GM12801 (cell line): ENCODE results near the gene PRKD1.

ENCODE experiments used
- TF ChIP-seq, protein P1 (sequence below): IDR thresholded peaks from one replicate; pipeline ENCODE4 v1.5.1; 2011; ENCODE audit warnings: control low read depth; ENCODE audit not compliant: insufficient read length; ENCODE audit errors: extremely low read depth

PRKD1 gene

DNA sequence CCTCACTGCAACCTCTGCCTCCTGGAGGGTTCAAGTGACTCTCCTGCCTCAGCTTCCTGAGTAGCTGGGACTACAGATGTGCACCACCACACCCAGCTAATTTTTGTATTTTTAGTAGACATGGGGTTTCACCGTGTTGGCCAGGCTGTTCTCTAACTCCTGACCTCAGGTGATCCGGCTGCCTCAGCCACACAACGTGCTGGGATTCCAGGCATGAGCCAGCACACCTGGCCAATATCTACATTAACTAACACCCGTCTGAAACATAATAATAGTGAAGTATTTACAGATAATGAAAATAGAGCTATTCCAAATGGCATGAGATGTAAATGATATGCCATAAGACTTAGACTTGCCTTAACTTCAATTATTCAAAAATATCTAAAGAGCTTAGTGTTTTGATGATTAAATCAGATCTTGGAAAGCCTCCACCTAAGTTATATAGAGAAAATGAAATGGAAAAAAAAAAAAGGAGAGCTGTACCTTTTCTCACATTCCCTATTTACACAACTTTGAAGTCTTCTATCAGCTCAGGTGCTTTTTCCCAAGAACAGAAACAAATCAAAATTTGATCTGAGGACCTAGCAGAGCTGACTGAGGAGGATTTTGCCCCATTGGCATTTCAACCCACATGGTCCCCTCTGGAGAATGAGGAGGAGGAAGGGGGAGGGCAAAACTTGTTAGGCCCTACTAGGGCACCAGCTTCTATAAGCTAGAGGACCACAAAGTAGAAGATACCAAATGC is 309.2 kb downstream of the PRKD1 start:
- TF ChIP-seq, protein P1, sequence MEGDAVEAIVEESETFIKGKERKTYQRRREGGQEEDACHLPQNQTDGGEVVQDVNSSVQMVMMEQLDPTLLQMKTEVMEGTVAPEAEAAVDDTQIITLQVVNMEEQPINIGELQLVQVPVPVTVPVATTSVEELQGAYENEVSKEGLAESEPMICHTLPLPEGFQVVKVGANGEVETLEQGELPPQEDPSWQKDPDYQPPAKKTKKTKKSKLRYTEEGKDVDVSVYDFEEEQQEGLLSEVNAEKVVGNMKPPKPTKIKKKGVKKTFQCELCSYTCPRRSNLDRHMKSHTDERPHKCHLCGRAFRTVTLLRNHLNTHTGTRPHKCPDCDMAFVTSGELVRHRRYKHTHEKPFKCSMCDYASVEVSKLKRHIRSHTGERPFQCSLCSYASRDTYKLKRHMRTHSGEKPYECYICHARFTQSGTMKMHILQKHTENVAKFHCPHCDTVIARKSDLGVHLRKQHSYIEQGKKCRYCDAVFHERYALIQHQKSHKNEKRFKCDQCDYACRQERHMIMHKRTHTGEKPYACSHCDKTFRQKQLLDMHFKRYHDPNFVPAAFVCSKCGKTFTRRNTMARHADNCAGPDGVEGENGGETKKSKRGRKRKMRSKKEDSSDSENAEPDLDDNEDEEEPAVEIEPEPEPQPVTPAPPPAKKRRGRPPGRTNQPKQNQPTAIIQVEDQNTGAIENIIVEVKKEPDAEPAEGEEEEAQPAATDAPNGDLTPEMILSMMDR: no peak

DNA sequence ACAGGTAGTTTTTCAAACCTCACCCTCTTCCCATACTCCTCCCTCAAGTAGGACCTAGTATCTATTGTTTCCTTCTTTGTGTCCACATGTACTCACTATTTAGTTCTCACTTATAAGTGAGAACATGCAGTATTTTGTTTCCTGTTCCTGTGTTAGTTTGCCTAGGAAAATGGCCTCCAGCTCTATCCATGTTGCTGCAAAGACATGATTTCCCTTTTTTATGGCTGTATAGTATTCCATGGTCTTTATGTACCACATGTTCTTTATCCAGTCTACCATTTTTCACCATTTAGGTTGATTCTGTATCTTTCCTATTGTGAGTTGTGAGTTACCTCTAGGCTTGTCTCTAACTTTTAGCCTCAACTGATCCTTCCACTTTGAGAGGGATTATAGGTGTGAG is 310.7 kb downstream of the PRKD1 start:
- TF ChIP-seq, protein P1: no peak

DNA sequence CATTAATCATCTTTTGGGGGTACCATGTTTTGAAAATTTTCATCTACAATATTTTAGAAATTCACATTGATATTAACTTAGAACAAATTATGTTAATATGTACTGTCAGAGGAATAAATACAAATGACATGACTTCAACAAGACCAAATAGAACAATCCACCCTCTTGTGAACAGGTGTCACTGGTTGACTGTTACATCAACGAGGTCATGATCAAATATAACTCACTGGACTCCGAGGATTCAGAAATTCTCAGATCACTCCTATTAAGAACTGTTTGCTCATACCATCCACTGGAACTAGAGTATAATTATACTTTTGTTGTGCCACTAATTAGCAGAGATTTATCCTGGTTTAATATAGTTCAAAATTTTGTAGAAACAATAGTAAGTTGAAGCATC is 318.8 kb downstream of the PRKD1 start:
- TF ChIP-seq, protein P1: no peak

DNA sequence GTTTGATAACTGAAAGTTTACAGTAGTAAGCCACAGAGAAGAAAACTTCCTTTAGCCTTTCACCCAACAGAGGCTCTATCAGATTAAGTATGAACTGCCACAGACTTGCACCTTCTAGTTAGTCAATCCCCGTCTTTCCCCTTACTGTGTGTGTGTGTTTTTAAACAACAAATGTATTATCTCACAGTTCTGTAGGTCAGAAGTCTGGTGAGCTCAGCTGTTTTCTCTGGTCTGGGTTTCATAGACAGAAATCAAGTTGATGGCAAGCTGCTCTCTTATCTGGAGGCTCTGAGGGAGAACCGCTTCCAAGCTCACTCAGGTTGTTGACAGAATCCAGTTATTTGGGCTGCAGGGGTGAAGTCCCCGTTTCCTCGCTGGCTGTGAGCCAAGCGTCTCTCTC is 320.5 kb downstream of the PRKD1 start:
- TF ChIP-seq, protein P1: no peak

- TF ChIP-seq, protein P1: no peak
Observed at GRCh38 chr14:29603696-29604095, 324.0 kb downstream of the PRKD1 start.

GRCh38 chr14:29601616-29602015 is 326.0 kb downstream of the PRKD1 start:
- TF ChIP-seq, protein P1: no peak

DNA sequence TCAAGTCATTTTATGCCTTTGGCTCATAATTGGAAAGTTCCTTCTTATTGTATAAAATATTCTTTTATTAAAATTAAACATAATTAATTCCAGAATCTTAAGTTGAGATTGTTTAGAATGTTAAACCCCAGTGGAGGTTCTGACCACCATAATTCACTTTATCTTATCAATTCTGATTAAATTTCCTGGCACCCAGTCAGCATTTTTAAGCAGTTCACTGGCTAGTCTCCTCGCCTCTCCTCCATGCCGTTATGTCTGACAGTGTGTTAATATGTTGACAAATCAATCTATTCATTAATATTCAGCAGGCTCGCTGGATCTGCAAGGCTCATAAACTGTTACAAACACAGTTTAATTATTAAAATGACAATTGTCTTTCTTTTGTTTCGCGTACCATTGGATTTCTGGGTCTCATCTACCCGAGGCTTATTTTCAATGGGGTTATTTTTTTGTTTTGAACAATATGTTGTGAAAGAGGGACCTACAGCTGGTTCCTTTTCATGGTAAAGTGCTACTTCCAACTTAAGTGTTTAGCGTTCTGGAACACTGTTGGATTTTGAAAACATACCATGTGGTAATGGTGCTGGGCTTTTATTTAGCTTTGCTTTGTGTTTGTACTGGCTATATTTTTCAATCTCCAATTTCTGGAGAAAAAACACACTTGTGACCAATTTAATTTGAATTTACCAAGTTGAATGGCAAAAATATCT is 339.7 kb downstream of the PRKD1 start:
- TF ChIP-seq, protein P1: no peak
